Measurements from ENCODE around the gene MGAT4A.

Gene MGAT4A

GRCh38 chr2:98588880-98589431, 142.0 kb downstream of the MGAT4A start:
- DNase-seq = no peak
- H3K4me1 Mint-ChIP-seq (ENCODE audit: low read depth) = peaks cover 8% of the 10 kb centered on the region
- H3K9me3 Mint-ChIP-seq = peaks cover 2% of the 10 kb centered on the region
- peak overlapping the region; percentile 74 for H3K27ac Mint-ChIP-seq
- H3K4me3 Mint-ChIP-seq = no peak overlapping the region
- no peaks in the 10 kb centered on the region for H3K27me3 Mint-ChIP-seq
- H3K36me3 Mint-ChIP-seq (ENCODE audit: low read depth) = peaks cover 91% of the 10 kb centered on the region

- Mint-ChIP-seq H3K36me3 (ENCODE audit: low read depth) (peaks cover 89% of the 10 kb centered on the region), H3K9me3 (no peaks in the 10 kb centered on the region), H3K27ac (peak overlapping the region; percentile 12), H3K4me1 (ENCODE audit: low read depth) (peaks cover 8% of the 10 kb centered on the region), H3K4me3 (no peak overlapping the region), H3K27me3 (no peaks in the 10 kb centered on the region)
- DNase-seq = no peak
Observed at GRCh38 chr2:98586551-98587140, 144.3 kb downstream of the MGAT4A start.

GRCh38 chr2:98585386-98585785, 145.5 kb downstream of the MGAT4A start:
- H3K9me3 Mint-ChIP-seq = no peaks in the 10 kb centered on the region
- no peaks in the 10 kb centered on the region for H3K27me3 Mint-ChIP-seq
- no peak for DNase-seq
- peaks cover 7% of the 10 kb centered on the region for H3K4me1 Mint-ChIP-seq (ENCODE audit: low read depth)
- H3K4me3 Mint-ChIP-seq = no peak overlapping the region
- peak overlapping the region; percentile 69 for H3K27ac Mint-ChIP-seq
- H3K36me3 Mint-ChIP-seq (ENCODE audit: low read depth) = peaks cover 85% of the 10 kb centered on the region

- Mint-ChIP-seq H3K4me1 (ENCODE audit: low read depth) (peaks cover 5% of the 10 kb centered on the region), H3K27me3 (no peaks in the 10 kb centered on the region), H3K9me3 (no peaks in the 10 kb centered on the region), H3K36me3 (ENCODE audit: low read depth) (peaks cover 82% of the 10 kb centered on the region), H3K27ac (peak overlapping the region; percentile 47), H3K4me3 (no peak overlapping the region)
- DNase-seq = no peak
Observed at GRCh38 chr2:98583816-98584618, 146.9 kb downstream of the MGAT4A start.

- H3K9me3 Mint-ChIP-seq = no peaks in the 10 kb centered on the region
- H3K27ac Mint-ChIP-seq = peak overlapping the region; percentile 61
- H3K36me3 Mint-ChIP-seq (ENCODE audit: low read depth) = peaks cover 85% of the 10 kb centered on the region
Observed at GRCh38 chr2:98583276-98583675, 147.7 kb downstream of the MGAT4A start.

GRCh38 chr2:98582523-98582922, 148.4 kb downstream of the MGAT4A start:
- no peaks in the 10 kb centered on the region for H3K9me3 Mint-ChIP-seq
- no peaks in the 10 kb centered on the region for H3K4me1 Mint-ChIP-seq (ENCODE audit: low read depth)
- H3K27me3 Mint-ChIP-seq = no peaks in the 10 kb centered on the region
- no peak overlapping the region for H3K4me3 Mint-ChIP-seq
- no peak overlapping the region for H3K27ac Mint-ChIP-seq
- no peak for DNase-seq
- peaks cover 85% of the 10 kb centered on the region for H3K36me3 Mint-ChIP-seq (ENCODE audit: low read depth)

More at GRCh38 chr2:98583276-98583675, 147.7 kb downstream of the MGAT4A start:
- Mint-ChIP-seq H3K27me3 (no peaks in the 10 kb centered on the region), H3K4me1 (ENCODE audit: low read depth) (peaks cover 2% of the 10 kb centered on the region), H3K4me3 (no peak overlapping the region)
- DNase-seq = no peak

- Mint-ChIP-seq H3K9me3 (no peaks in the 10 kb centered on the region), H3K27ac (peak overlapping the region; percentile 38), H3K27me3 (no peaks in the 10 kb centered on the region), H3K4me1 (ENCODE audit: low read depth) (no peaks in the 10 kb centered on the region), H3K4me3 (no peak overlapping the region), H3K36me3 (ENCODE audit: low read depth) (peaks cover 86% of the 10 kb centered on the region)
- no peak for DNase-seq
Observed at GRCh38 chr2:98580656-98581284, 150.2 kb downstream of the MGAT4A start.

- Mint-ChIP-seq H3K36me3 (ENCODE audit: low read depth) (peaks cover 86% of the 10 kb centered on the region), H3K27ac (peak overlapping the region; percentile 38), H3K4me1 (ENCODE audit: low read depth) (no peaks in the 10 kb centered on the region), H3K4me3 (no peak overlapping the region), H3K9me3 (no peaks in the 10 kb centered on the region), H3K27me3 (no peaks in the 10 kb centered on the region)
- no peak for DNase-seq
Observed at GRCh38 chr2:98579926-98580325, 151.0 kb downstream of the MGAT4A start.

- Mint-ChIP-seq H3K36me3 (ENCODE audit: low read depth) (peaks cover 83% of the 10 kb centered on the region), H3K27ac (peak overlapping the region; percentile 15), H3K4me1 (ENCODE audit: low read depth) (no peaks in the 10 kb centered on the region), H3K9me3 (no peaks in the 10 kb centered on the region), H3K4me3 (no peak overlapping the region), H3K27me3 (no peaks in the 10 kb centered on the region)
- DNase-seq = no peak
Observed at GRCh38 chr2:98578231-98578630, 152.7 kb downstream of the MGAT4A start.

- H3K4me3 Mint-ChIP-seq = no peak overlapping the region
- peaks cover 85% of the 10 kb centered on the region for H3K36me3 Mint-ChIP-seq (ENCODE audit: low read depth)
- DNase-seq = no peak
- peak overlapping the region; percentile 23 for H3K27ac Mint-ChIP-seq
- H3K4me1 Mint-ChIP-seq (ENCODE audit: low read depth) = no peaks in the 10 kb centered on the region
- no peaks in the 10 kb centered on the region for H3K9me3 Mint-ChIP-seq
- no peaks in the 10 kb centered on the region for H3K27me3 Mint-ChIP-seq
Observed at GRCh38 chr2:98577313-98577712, 153.6 kb downstream of the MGAT4A start.

- Mint-ChIP-seq H3K9me3 (no peaks in the 10 kb centered on the region), H3K27ac (peak overlapping the region; percentile 24)
Observed at GRCh38 chr2:98576666-98577312, 154.1 kb downstream of the MGAT4A start.

GRCh38 chr2:98573426-98573825, 157.5 kb downstream of the MGAT4A start:
- Mint-ChIP-seq H3K9me3 (no peaks in the 10 kb centered on the region), H3K4me3 (no peak overlapping the region), H3K27ac (no peak overlapping the region), H3K27me3 (no peaks in the 10 kb centered on the region), H3K36me3 (ENCODE audit: low read depth) (peaks cover 92% of the 10 kb centered on the region), H3K4me1 (ENCODE audit: low read depth) (no peaks in the 10 kb centered on the region)
- DNase-seq = no peak

More at GRCh38 chr2:98576666-98577312, 154.1 kb downstream of the MGAT4A start:
- Mint-ChIP-seq H3K4me3 (no peak overlapping the region), H3K27me3 (no peaks in the 10 kb centered on the region), H3K36me3 (ENCODE audit: low read depth) (peaks cover 83% of the 10 kb centered on the region), H3K4me1 (ENCODE audit: low read depth) (no peaks in the 10 kb centered on the region)
- no peak for DNase-seq

GRCh38 chr2:98572676-98573075, 158.3 kb downstream of the MGAT4A start:
- no peak overlapping the region for H3K4me3 Mint-ChIP-seq
- H3K27me3 Mint-ChIP-seq = no peaks in the 10 kb centered on the region
- DNase-seq = no peak
- no peaks in the 10 kb centered on the region for H3K4me1 Mint-ChIP-seq (ENCODE audit: low read depth)
- H3K36me3 Mint-ChIP-seq (ENCODE audit: low read depth) = peaks cover 91% of the 10 kb centered on the region
- H3K27ac Mint-ChIP-seq = no peak overlapping the region
- no peaks in the 10 kb centered on the region for H3K9me3 Mint-ChIP-seq

GRCh38 chr2:98572211-98572610, 158.7 kb downstream of the MGAT4A start:
- Mint-ChIP-seq H3K27ac (no peak overlapping the region), H3K36me3 (ENCODE audit: low read depth) (peaks cover 90% of the 10 kb centered on the region), H3K9me3 (no peaks in the 10 kb centered on the region), H3K27me3 (no peaks in the 10 kb centered on the region), H3K4me3 (no peak overlapping the region), H3K4me1 (ENCODE audit: low read depth) (no peaks in the 10 kb centered on the region)
- no peak for DNase-seq
